GM12892 (cell line): ENCODE results near the gene FAM168A.

Experiments used
- DNase-seq: peaks from one replicate; pipeline ENCODE4 v3.0.0; 2011; ENCODE audit not compliant: insufficient read length
- FAIRE-seq: peaks from 2 replicates; lab custom pipeline; 2011; peaks lifted over from hg19 to GRCh38; lab: Jason Lieb, UNC
- POLR2A ChIP-seq: IDR thresholded peaks from 2 replicates; pipeline ENCODE4 v1.6.1; 2011; ENCODE audit warnings: low read depth, low read length, control low read depth
- POLR2AphosphoS5 ChIP-seq: IDR thresholded peaks from 2 replicates; pipeline ENCODE4 v1.6.1; 2011; ENCODE audit warnings: low read depth, low read length, control low read depth
- TAF1 ChIP-seq: IDR thresholded peaks from 2 replicates; pipeline ENCODE4 v1.6.1; 2011; ENCODE audit warnings: low read depth, mild to moderate bottlenecking, control low read depth, low read length, borderline replicate concordance

The FAM168A gene

GRCh38 chr11:73366265-73366610 lies 231.7 kb downstream of the FAM168A start:
- TF ChIP-seq POLR2A = no peak
- no peak for TF ChIP-seq TAF1
- no peak for TF ChIP-seq POLR2AphosphoS5
- FAIRE-seq = peak; percentile 78

GRCh38 chr11:73365352-73366264 lies 232.3 kb downstream of the FAM168A start:
- DNase-seq (no peak), FAIRE-seq (no peak)
- TF ChIP-seq POLR2AphosphoS5 (no peak), TAF1 (no peak), POLR2A (no peak)

More at GRCh38 chr11:73366265-73366610, 231.7 kb downstream of the FAM168A start:
- no peak for DNase-seq

GRCh38 chr11:73363147-73363546 lies 234.8 kb downstream of the FAM168A start:
- DNase-seq = no peak
- TF ChIP-seq TAF1 = no peak
- TF ChIP-seq POLR2AphosphoS5 = no peak
- TF ChIP-seq POLR2A = no peak
- no peak for FAIRE-seq

GRCh38 chr11:73361953-73362776 lies 235.7 kb downstream of the FAM168A start:
- DNase-seq = no peak
- TF ChIP-seq POLR2AphosphoS5 (no peak), POLR2A (no peak), TAF1 (no peak)
- FAIRE-seq = no peak

GRCh38 chr11:73360743-73361369 lies 237.1 kb downstream of the FAM168A start:
- no peak for TF ChIP-seq TAF1
- no peak for TF ChIP-seq POLR2AphosphoS5
- TF ChIP-seq POLR2A = no peak
- FAIRE-seq (no peak), DNase-seq (no peak)

- DNase-seq (no peak), FAIRE-seq (no peak)
- no peak for TF ChIP-seq POLR2A
- no peak for TF ChIP-seq POLR2AphosphoS5
- TF ChIP-seq TAF1 = no peak
Measured at GRCh38 chr11:73359930-73360742, 237.8 kb downstream of the FAM168A start.

- FAIRE-seq (no peak), DNase-seq (no peak)
- no peak for TF ChIP-seq POLR2AphosphoS5
- no peak for TF ChIP-seq POLR2A
Measured at GRCh38 chr11:73359341-73359740, 238.6 kb downstream of the FAM168A start.

GRCh38 chr11:73358071-73358470 lies 239.8 kb downstream of the FAM168A start:
- TF ChIP-seq TAF1 = no peak
- no peak for TF ChIP-seq POLR2A
- no peak for TF ChIP-seq POLR2AphosphoS5
- no peak for DNase-seq
- no peak for FAIRE-seq

GRCh38 chr11:73356979-73357860 lies 240.7 kb downstream of the FAM168A start:
- FAIRE-seq = no peak
- DNase-seq = no peak
- TF ChIP-seq TAF1 (no peak), POLR2A (no peak), POLR2AphosphoS5 (no peak)

- no peak for FAIRE-seq
- TF ChIP-seq TAF1 (no peak), POLR2AphosphoS5 (no peak), POLR2A (no peak)
Measured at GRCh38 chr11:73355109-73355508, 242.8 kb downstream of the FAM168A start.

More at GRCh38 chr11:73355109-73355508, 242.8 kb downstream of the FAM168A start:
- DNase-seq = no peak
